DMS153 treated with DMSO at 0.1 percent for 48 hours (cell line): Measurements from ENCODE around the gene ENTREP3.
"Not testable (repeated sequence)": the region's sequence is repeated elsewhere in the genome, so short reads cannot be mapped to it uniquely, and the experiment has no call there.

Experiments
- DNase-seq: peaks from one replicate; lab custom pipeline; 2025; ENCODE audit not compliant: unreplicated experiment; lab: John Stamatoyannopoulos, UW

Gene ENTREP3

GRCh38 chr1:155253208-155253607 is 2.1 kb downstream of the ENTREP3 start:
- no peak for DNase-seq

- no peak for DNase-seq
Observed at GRCh38 chr1:155251566-155251965, 3.7 kb downstream of the ENTREP3 start.

GRCh38 chr1:155250633-155251449 is 4.4 kb downstream of the ENTREP3 start:
- peak; percentile 97 for DNase-seq

- no peak for DNase-seq
Observed at GRCh38 chr1:155250246-155250632, 5.0 kb downstream of the ENTREP3 start.

- no peak for DNase-seq
Observed at GRCh38 chr1:155247667-155248553, 7.4 kb downstream of the ENTREP3 start.

- DNase-seq: not testable (repeated sequence)
Observed at GRCh38 chr1:155246796-155247195, 8.5 kb downstream of the ENTREP3 start.

GRCh38 chr1:155245163-155245524 is 10.1 kb downstream of the ENTREP3 start:
- DNase-seq: no peak

- DNase-seq: peak; percentile 99
Observed at GRCh38 chr1:155244368-155245162, 10.7 kb downstream of the ENTREP3 start.

GRCh38 chr1:155242805-155243358 is 12.4 kb downstream of the ENTREP3 start:
- no peak for DNase-seq

GRCh38 chr1:155241841-155242264 is 13.4 kb downstream of the ENTREP3 start:
- no peak for DNase-seq

GRCh38 chr1:155241069-155241679 is 14.1 kb downstream of the ENTREP3 start:
- DNase-seq: peak; percentile 92

- DNase-seq: no peak
Observed at GRCh38 chr1:155236451-155236850, 18.8 kb downstream of the ENTREP3 start.

GRCh38 chr1:155235375-155235774 is 19.9 kb downstream of the ENTREP3 start:
- not testable (repeated sequence) for DNase-seq

GRCh38 chr1:155233502-155233901 is 21.8 kb downstream of the ENTREP3 start:
- not testable (repeated sequence) for DNase-seq

GRCh38 chr1:155232001-155232978 is 23.0 kb downstream of the ENTREP3 start:
- not testable (repeated sequence) for DNase-seq

- DNase-seq: not testable (repeated sequence)
Observed at GRCh38 chr1:155231302-155231701, 24.0 kb downstream of the ENTREP3 start.

- DNase-seq: no peak
Observed at GRCh38 chr1:155228096-155228427, 27.2 kb downstream of the ENTREP3 start.

GRCh38 chr1:155227261-155228095 is 27.8 kb downstream of the ENTREP3 start:
- DNase-seq: peak; percentile 100

GRCh38 chr1:155226910-155227260 is 28.4 kb downstream of the ENTREP3 start:
- DNase-seq: peak; percentile 59
